H9 (cell line): ENCODE data around the gene CFAP77. TPM values are rescaled to one million over a fixed set of nuclear protein-coding genes. Genes with fewer than 3 reads are reported as not detected.

Experiments used
- DNase-seq: peaks from one replicate; pipeline ENCODE4 v3.0.0-alpha.2; 2017
- H2AFZ ChIP-seq: one replicate; pipeline ENCODE4 v1.6.1; 2013; ENCODE audit warnings: mild to moderate bottlenecking, low read length, control low read depth, moderate library complexity
- H2AK5ac ChIP-seq: 2 replicates; pipeline ENCODE4 v1.6.1; 2013; ENCODE audit warnings: low read length, control low read depth, mixed read lengths; ENCODE audit not compliant: insufficient read length
- H2BK120ac ChIP-seq: one replicate; pipeline ENCODE4 v1.6.1; 2013; ENCODE audit warnings: low read depth, mild to moderate bottlenecking, low read length, control low read depth, inconsistent platforms; ENCODE audit not compliant: poor library complexity, severe bottlenecking
- H2BK12ac ChIP-seq: 2 replicates; pipeline ENCODE4 v1.6.1; 2013; ENCODE audit warnings: low read length, control low read depth, mixed read lengths, low read depth; ENCODE audit not compliant: insufficient read length
- H2BK15ac ChIP-seq: 2 replicates; pipeline ENCODE4 v1.6.1; 2013; ENCODE audit warnings: low read depth, low read length, control low read depth
- H2BK20ac ChIP-seq: one replicate; pipeline ENCODE4 v1.6.1; 2013; ENCODE audit warnings: low read depth, mild to moderate bottlenecking, low read length, control low read depth, inconsistent platforms; ENCODE audit not compliant: poor library complexity, severe bottlenecking
- H2BK5ac ChIP-seq: 2 replicates; pipeline ENCODE4 v1.6.1; 2013; ENCODE audit warnings: low read length, control low read depth, mixed read lengths; ENCODE audit not compliant: insufficient read length
- H3K14ac ChIP-seq: 2 replicates; pipeline ENCODE4 v1.6.1; 2013; ENCODE audit warnings: low read length, control low read depth; ENCODE audit not compliant: insufficient read depth
- H3K18ac ChIP-seq: 2 replicates; pipeline ENCODE4 v1.6.1; 2013; ENCODE audit warnings: low read depth, mild to moderate bottlenecking, mixed read lengths, low read length, control low read depth; ENCODE audit not compliant: insufficient read length
- H3K23ac ChIP-seq: 2 replicates; pipeline ENCODE4 v1.6.1; 2013; ENCODE audit warnings: low read length, control low read depth, mixed read lengths, low read depth; ENCODE audit not compliant: insufficient read length
- H3K23me2 ChIP-seq: 2 replicates; pipeline ENCODE4 v1.6.1; 2013; ENCODE audit warnings: low read depth, mild to moderate bottlenecking, mixed read lengths, low read length, control low read depth; ENCODE audit not compliant: insufficient read length, poor library complexity, severe bottlenecking
- H3K27ac ChIP-seq: 2 replicates; pipeline ENCODE4 v1.5.1; 2013; ENCODE audit warnings: low read length, control low read depth, mixed read lengths, low read depth; ENCODE audit not compliant: insufficient read length
- H3K27me3 ChIP-seq: 2 replicates; pipeline ENCODE4 v1.6.1; 2013; ENCODE audit warnings: low read length, control low read depth, inconsistent platforms; ENCODE audit not compliant: insufficient read depth
- H3K4ac ChIP-seq: 2 replicates; pipeline ENCODE4 v1.6.1; 2013; ENCODE audit warnings: low read depth, mild to moderate bottlenecking, control low read depth, inconsistent platforms, low read length, moderate library complexity
- H3K4me1 ChIP-seq: 2 replicates; pipeline ENCODE4 v1.6.1; 2013; ENCODE audit warnings: low read length, control low read depth, inconsistent platforms; ENCODE audit not compliant: insufficient read depth
- H3K4me2 ChIP-seq: 2 replicates; pipeline ENCODE4 v1.6.1; 2013; ENCODE audit warnings: low read length, control low read depth, mixed read lengths; ENCODE audit not compliant: insufficient read length, insufficient read depth
- H3K56ac ChIP-seq: 2 replicates; pipeline ENCODE4 v1.6.1; 2013; ENCODE audit warnings: low read depth, mild to moderate bottlenecking, mixed read lengths, low read length, control low read depth; ENCODE audit not compliant: insufficient read length
- H3K79me1 ChIP-seq: 2 replicates; pipeline ENCODE4 v1.6.1; 2013; ENCODE audit warnings: low read depth, mild to moderate bottlenecking, moderate library complexity, low read length, control low read depth, inconsistent platforms; ENCODE audit not compliant: insufficient read depth, poor library complexity, severe bottlenecking
- H3K79me2 ChIP-seq: 2 replicates; pipeline ENCODE4 v1.6.1; 2013; ENCODE audit warnings: low read length, control low read depth, inconsistent platforms; ENCODE audit not compliant: insufficient read depth
- H3K9ac ChIP-seq: 2 replicates; pipeline ENCODE4 v1.6.1; 2013; ENCODE audit warnings: low read length, control low read depth, mixed read lengths; ENCODE audit not compliant: insufficient read length; ENCODE audit errors: extremely low read depth
- H3K9me3 ChIP-seq: one replicate; pipeline ENCODE4 v1.6.1; 2013; ENCODE audit warnings: low read depth, low read length, inconsistent platforms; ENCODE audit not compliant: control insufficient read depth
- H3T11ph ChIP-seq: one replicate; pipeline ENCODE4 v1.6.1; 2013; ENCODE audit warnings: mild to moderate bottlenecking, low read length, control low read depth, inconsistent platforms
- H4K20me1 ChIP-seq: one replicate; pipeline ENCODE4 v1.6.1; 2013; ENCODE audit not compliant: control insufficient read depth, insufficient read length, insufficient read depth
- H4K5ac ChIP-seq: 2 replicates; pipeline ENCODE4 v1.6.1; 2013; ENCODE audit warnings: low read depth, mild to moderate bottlenecking, mixed read lengths, low read length, control low read depth; ENCODE audit not compliant: insufficient read length
- H4K8ac ChIP-seq: replicated peaks from 2 replicates; pipeline ENCODE4 v1.6.1; 2013; ENCODE audit warnings: low read length, control low read depth, mixed read lengths, low read depth; ENCODE audit not compliant: insufficient read length
- H4K91ac ChIP-seq: 2 replicates; pipeline ENCODE4 v1.6.1; 2013; ENCODE audit warnings: low read depth, mild to moderate bottlenecking, moderate library complexity, mixed read lengths, low read length, control low read depth; ENCODE audit not compliant: insufficient read length
- H3K27ac Mint-ChIP-seq, 3 experiments: 2 replicates in 2 of 3; 3 replicates in 1 of 3; pipeline ENCODE4 v1.8.0; 2020 to 2021; ENCODE audit warnings: mixed read lengths in 3 of 3, mild to moderate bottlenecking in 1 of 3, moderate library complexity in 1 of 3
- H3K27me3 Mint-ChIP-seq: 2 replicates; pipeline ENCODE4 v1.8.0; 2021; ENCODE audit warnings: low read depth, mild to moderate bottlenecking, moderate library complexity, mixed read lengths
- H3K36me3 Mint-ChIP-seq, 3 experiments: 2 replicates in 2 of 3; 3 replicates in 1 of 3; pipeline ENCODE4 v1.8.0; 2020 to 2021; ENCODE audit warnings: low read depth in 3 of 3, mixed read lengths in 3 of 3; ENCODE audit not compliant: insufficient read depth in 1 of 3
- H3K4me1 Mint-ChIP-seq, 2 experiments: 2 replicates each; pipeline ENCODE4 v1.8.0; 2020; ENCODE audit warnings: mixed read lengths in 2 of 2
- H3K4me3 Mint-ChIP-seq, 2 experiments: 2 replicates in 1 of 2; 3 replicates in 1 of 2; pipeline ENCODE4 v1.8.0; 2020 to 2021; ENCODE audit warnings: mild to moderate bottlenecking in 2 of 2, mixed read lengths in 2 of 2, moderate library complexity in 1 of 2
- H3K9me3 Mint-ChIP-seq, 2 experiments: 2 replicates in 1 of 2; 3 replicates in 1 of 2; pipeline ENCODE4 v1.8.0; 2020; ENCODE audit warnings: mild to moderate bottlenecking in 2 of 2, mixed read lengths in 2 of 2, moderate library complexity in 1 of 2
- CTCF ChIP-seq: fragments of 200-600 bp; sonication (generic); conservative IDR thresholded peaks from 3 replicates; pipeline ENCODE4 v1.8.0; 2021; ENCODE audit warnings: antibody characterized with exemption, mild to moderate bottlenecking
- WGBS: extraction: QIAGEN DNeasy Blood & Tissue Kit; methylation state at CpG from one replicate; pipeline ENCODE4 v1.1.7; 2013; ENCODE audit warnings: missing lambda C conversion rate, low lambda C conversion rate, mixed read lengths; ENCODE audit not compliant: insufficient read length; ENCODE audit errors: extremely low coverage; 5-methylcytosine and 5-hydroxymethylcytosine counted together
- total RNA-seq: library from RNA; stranded (reverse); gene quantifications from 2 replicates; pipeline ENCODE4 v1.2.1, GENCODE V29; 2021

The CFAP77 gene
- total RNA-seq, 1 experiment from 2014 or later = 0.72 TPM

GRCh38 chr9:132525308-132526023 is 115.5 kb downstream of the CFAP77 start:
- Mint-ChIP-seq H3K27me3 (peaks cover 9% of the 10 kb centered on the region), H3K36me3 (no peaks in the 10 kb centered on the region), H3K27ac (no peak overlapping the region), H3K4me3 (no peak overlapping the region), H3K4me1 (no peaks in the 10 kb centered on the region; a peak in 1 of 4 replicates), H3K9me3 (peaks cover 5 to 8% of the 10 kb centered on the region in 2 experiments; a peak in 3 of 5 replicates)
- no peak overlapping the region for H2BK120ac ChIP-seq
- TF ChIP-seq CTCF = no peak
- H3K27me3 ChIP-seq = no peaks in the 10 kb centered on the region
- H4K8ac ChIP-seq = no peak overlapping the region
- H3K79me2 ChIP-seq = no peaks in the 10 kb centered on the region
- H3K4me1 ChIP-seq = no peaks in the 10 kb centered on the region
- no peak overlapping the region for H3K4me2 ChIP-seq
- H3K56ac ChIP-seq = no peak overlapping the region
- no peak overlapping the region for H3K9ac ChIP-seq
- H3K18ac ChIP-seq = no peak overlapping the region
- no peaks in the 10 kb centered on the region for H4K20me1 ChIP-seq
- H3K79me1 ChIP-seq = no peaks in the 10 kb centered on the region
- H3K14ac ChIP-seq = no peak overlapping the region
- H2BK20ac ChIP-seq = no peak overlapping the region
- H4K5ac ChIP-seq = no peak overlapping the region
- H2AFZ ChIP-seq = no peak overlapping the region
- H3T11ph ChIP-seq = no peak overlapping the region
- H3K9me3 ChIP-seq = no peaks in the 10 kb centered on the region
- no peak overlapping the region for H2BK12ac ChIP-seq
- no CpG with 5 or more reads among the region's 5 CpGs for WGBS
- H2BK5ac ChIP-seq = no peak overlapping the region
- no peak overlapping the region for H2AK5ac ChIP-seq
- no peak overlapping the region for H3K23ac ChIP-seq
- H3K27ac ChIP-seq = no peak overlapping the region
- no peak overlapping the region for H4K91ac ChIP-seq
- no peak for DNase-seq
- no peaks in the 10 kb centered on the region for H3K23me2 ChIP-seq
- no peak overlapping the region for H2BK15ac ChIP-seq
- H3K4ac ChIP-seq = no peak overlapping the region
